ENCODE data around the gene C2orf76. TPM values are rescaled to one million over a fixed set of nuclear protein-coding genes. Genes with fewer than 3 reads are reported as not detected.

Gene C2orf76
- total and polyA plus RNA-seq, 2 experiments from 2014 or later, result 9.5 to 17.0 TPM

GRCh38 chr2:119349289-119349688 is 17.3 kb downstream of the C2orf76 start:
- Histone ChIP-seq H3K27ac (no peak overlapping the region), H3K27me3 (no peaks in the 10 kb centered on the region), H3K4me1 (ENCODE audit: low read depth) (peaks cover 20% of the 10 kb centered on the region), H3K9me3 (ENCODE audit: low read depth) (no peaks in the 10 kb centered on the region), H3K4me3 (no peak overlapping the region), H3K36me3 (no peaks in the 10 kb centered on the region)
- TF ChIP-seq CTCF (IDR thresholded peaks at IDR 0.05; ENCODE audit: low read depth, low read length), result no peak
- no peak for DNase-seq (ENCODE audit: low read depth in 1 of 2, low spot score in 1 of 2)

DNA sequence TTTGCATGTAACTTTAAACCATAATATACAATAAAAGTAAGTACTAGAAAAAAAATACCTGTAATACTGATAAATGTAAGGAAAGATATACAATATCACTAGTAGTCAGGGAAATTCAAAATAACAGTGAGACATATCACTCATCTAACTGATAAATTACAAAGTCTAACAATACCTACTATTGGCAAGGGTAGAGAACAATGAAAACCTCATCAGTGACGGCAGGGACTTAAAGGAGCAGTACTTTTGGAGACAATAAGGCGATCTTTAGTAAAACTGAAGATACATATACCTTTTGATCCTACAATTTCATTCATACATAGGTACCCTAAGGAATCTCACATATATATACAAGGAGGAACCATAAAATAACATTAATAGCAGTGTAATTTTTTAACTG is 24.9 kb downstream of the C2orf76 start:
- DNase-seq (ENCODE audit: low read depth in 1 of 2, low spot score in 1 of 2), result no peak
- Histone ChIP-seq H3K27ac (no peak overlapping the region), H3K4me1 (ENCODE audit: low read depth) (no peaks in the 10 kb centered on the region), H3K4me3 (no peak overlapping the region), H3K9me3 (ENCODE audit: low read depth) (no peaks in the 10 kb centered on the region), H3K36me3 (no peaks in the 10 kb centered on the region), H3K27me3 (no peaks in the 10 kb centered on the region)
- no peak for TF ChIP-seq CTCF (IDR thresholded peaks at IDR 0.05; ENCODE audit: low read depth, low read length)

DNA sequence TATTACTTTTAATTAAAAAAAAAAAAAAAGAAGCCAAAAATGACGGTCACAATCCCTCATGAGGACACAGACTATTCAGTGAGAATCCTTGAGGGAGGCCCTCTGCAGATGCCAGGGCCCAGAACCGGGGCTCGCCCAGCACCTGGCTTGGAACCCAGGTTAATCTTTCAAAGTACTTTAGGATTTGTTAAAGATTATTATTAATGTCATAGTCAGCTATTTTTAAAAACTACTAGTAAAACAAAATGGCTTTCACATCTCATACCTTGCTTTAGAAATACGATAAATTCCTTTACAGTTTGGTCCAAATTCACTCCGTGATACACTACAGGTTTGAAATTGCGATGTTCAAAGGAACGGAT is 27.1 kb downstream of the C2orf76 start:
- Histone ChIP-seq H3K36me3 (no peaks in the 10 kb centered on the region), H3K27ac (no peak overlapping the region), H3K27me3 (no peaks in the 10 kb centered on the region), H3K4me3 (no peak overlapping the region), H3K9me3 (ENCODE audit: low read depth) (no peaks in the 10 kb centered on the region), H3K4me1 (ENCODE audit: low read depth) (no peaks in the 10 kb centered on the region)
- DNase-seq (ENCODE audit: low read depth in 1 of 2, low spot score in 1 of 2), result no peak
- no peak for TF ChIP-seq CTCF (IDR thresholded peaks at IDR 0.05; ENCODE audit: low read depth, low read length)

DNA sequence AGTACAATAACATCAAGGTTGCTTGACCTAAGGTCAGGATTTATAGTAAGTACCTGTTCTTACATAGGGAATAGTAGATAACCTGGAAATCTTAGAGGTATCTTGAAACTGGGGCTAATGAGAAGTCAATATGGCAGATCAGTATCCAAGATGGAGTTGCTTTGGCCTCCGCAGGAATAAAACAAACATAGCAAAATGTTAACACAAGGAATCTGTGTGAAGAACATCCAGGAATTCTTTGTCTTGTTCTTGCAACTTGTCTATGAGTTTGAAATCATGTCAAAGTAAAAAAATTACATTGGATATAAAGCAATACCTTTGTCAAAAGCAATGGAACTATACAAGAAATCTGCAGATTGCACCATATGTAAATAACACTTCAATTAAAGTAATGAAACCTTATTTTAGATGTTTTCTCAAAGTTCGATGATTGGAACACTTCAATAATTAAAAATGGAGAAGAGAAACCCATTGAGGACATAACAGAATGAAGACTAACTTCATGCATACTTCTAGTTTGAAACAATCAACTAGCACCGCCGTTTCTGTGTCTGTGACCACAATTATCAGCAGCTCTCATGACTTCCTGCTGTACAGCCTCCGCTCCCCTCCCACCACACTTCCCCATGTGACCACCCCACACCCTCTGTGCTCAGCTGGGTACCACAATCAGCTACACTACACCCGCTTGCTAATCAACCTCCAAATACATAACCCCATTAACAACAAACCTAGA is 27.6 kb downstream of the C2orf76 start:
- no peak overlapping the region for H3K4me3 ChIP-seq
- DNase-seq (ENCODE audit: low read depth in 1 of 2, low spot score in 1 of 2), result no peak
- no peaks in the 10 kb centered on the region for H3K4me1 ChIP-seq (ENCODE audit: low read depth)

DNA sequence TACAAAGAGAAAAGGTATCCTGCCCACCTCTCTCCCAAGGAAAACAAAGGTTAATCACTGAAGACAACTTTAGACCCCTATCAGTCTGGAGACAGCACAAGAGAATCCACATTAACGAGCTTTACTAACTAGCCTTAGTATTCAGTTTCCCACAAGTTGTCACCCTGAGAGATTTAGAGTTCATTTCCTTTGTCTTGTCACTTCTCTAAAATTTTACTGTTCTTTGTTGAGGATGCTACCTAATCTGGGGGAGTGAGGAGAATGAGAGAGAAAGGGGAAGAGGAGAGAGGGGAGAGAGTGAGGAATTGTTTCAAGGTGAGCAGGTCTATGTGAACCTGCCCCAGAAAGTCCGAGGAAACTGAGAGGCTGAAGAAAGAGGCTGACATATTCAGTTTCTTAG is 28.4 kb downstream of the C2orf76 start:
- Histone ChIP-seq H3K4me1 (ENCODE audit: low read depth) (no peaks in the 10 kb centered on the region), H3K27ac (no peak overlapping the region), H3K36me3 (no peaks in the 10 kb centered on the region), H3K4me3 (no peak overlapping the region), H3K9me3 (ENCODE audit: low read depth) (no peaks in the 10 kb centered on the region), H3K27me3 (no peaks in the 10 kb centered on the region)
- DNase-seq (ENCODE audit: low read depth in 1 of 2, low spot score in 1 of 2), result no peak
- TF ChIP-seq CTCF (IDR thresholded peaks at IDR 0.05; ENCODE audit: low read depth, low read length), result no peak

More for the DNA sequence above, 27.6 kb downstream of the C2orf76 start:
- Histone ChIP-seq H3K36me3 (no peaks in the 10 kb centered on the region), H3K27me3 (no peaks in the 10 kb centered on the region), H3K9me3 (ENCODE audit: low read depth) (no peaks in the 10 kb centered on the region), H3K27ac (no peak overlapping the region)
- TF ChIP-seq CTCF (IDR thresholded peaks at IDR 0.05; ENCODE audit: low read depth, low read length), result no peak

Data from cardiac muscle cell (in vitro differentiated cells and primary cell).